GM19239 (cell line): ENCODE data around the gene HSD3B2.

ENCODE experiments used
- DNase-seq: peaks from one replicate; pipeline ENCODE4 v3.0.0; 2011; ENCODE audit warnings: low spot score; ENCODE audit not compliant: insufficient read length
- FAIRE-seq: peaks from 2 replicates; lab custom pipeline; 2011; peaks lifted over from hg19 to GRCh38; lab: Jason Lieb, UNC

Gene HSD3B2

GRCh38 chr1:119394085-119394484, 20.9 kb upstream of the HSD3B2 start:
- FAIRE-seq: no peak

GRCh38 chr1:119396982-119397381, 18.0 kb upstream of the HSD3B2 start:
- DNase-seq: no peak
- FAIRE-seq: no peak

More at GRCh38 chr1:119394085-119394484, 20.9 kb upstream of the HSD3B2 start:
- DNase-seq: no peak

- no peak for DNase-seq
- FAIRE-seq: no peak
These were observed 17.0 kb upstream of the HSD3B2 start for GRCh38 chr1:119397986-119398385.

- DNase-seq (no peak), FAIRE-seq (no peak)
These were observed 10.2 kb upstream of the HSD3B2 start for GRCh38 chr1:119404736-119405135.

- no peak for DNase-seq
- FAIRE-seq: no peak
These were observed 5.2 kb upstream of the HSD3B2 start for GRCh38 chr1:119409731-119410130.

- DNase-seq: no peak
- FAIRE-seq: no peak
These were observed 4.0 kb upstream of the HSD3B2 start for GRCh38 chr1:119410961-119411360.

- no peak for DNase-seq
- no peak for FAIRE-seq
These were observed 1.2 kb downstream of the HSD3B2 start for GRCh38 chr1:119416006-119416640.

GRCh38 chr1:119419109-119419508, 4.2 kb downstream of the HSD3B2 start:
- FAIRE-seq: no peak

GRCh38 chr1:119420638-119421037, 5.7 kb downstream of the HSD3B2 start:
- no peak for FAIRE-seq
- DNase-seq: no peak

More at GRCh38 chr1:119419109-119419508, 4.2 kb downstream of the HSD3B2 start:
- no peak for DNase-seq

GRCh38 chr1:119422631-119423030, 7.7 kb downstream of the HSD3B2 start:
- DNase-seq (no peak), FAIRE-seq (no peak)

GRCh38 chr1:119428991-119429390, 14.0 kb downstream of the HSD3B2 start:
- no peak for DNase-seq
- FAIRE-seq: no peak

GRCh38 chr1:119429687-119430086, 14.7 kb downstream of the HSD3B2 start:
- DNase-seq: no peak
- no peak for FAIRE-seq

GRCh38 chr1:119430486-119430885, 15.5 kb downstream of the HSD3B2 start:
- FAIRE-seq: no peak
- no peak for DNase-seq

GRCh38 chr1:119431836-119432235, 16.9 kb downstream of the HSD3B2 start:
- FAIRE-seq (no peak), DNase-seq (no peak)

GRCh38 chr1:119435052-119435451, 20.1 kb downstream of the HSD3B2 start:
- no peak for FAIRE-seq
- DNase-seq: no peak

GRCh38 chr1:119438761-119439160, 23.8 kb downstream of the HSD3B2 start:
- DNase-seq: no peak
- FAIRE-seq: no peak

- FAIRE-seq (no peak), DNase-seq (no peak)
These were observed 25.9 kb downstream of the HSD3B2 start for GRCh38 chr1:119440721-119441307.

- FAIRE-seq (no peak), DNase-seq (no peak)
These were observed 27.8 kb downstream of the HSD3B2 start for GRCh38 chr1:119442756-119443155.

GRCh38 chr1:119446321-119446720, 31.4 kb downstream of the HSD3B2 start:
- FAIRE-seq (no peak), DNase-seq (no peak)

GRCh38 chr1:119447344-119448126, 32.6 kb downstream of the HSD3B2 start:
- DNase-seq (no peak), FAIRE-seq (no peak)

- FAIRE-seq (no peak), DNase-seq (no peak)
These were observed 33.2 kb downstream of the HSD3B2 start for GRCh38 chr1:119448127-119448511.
